Stimulated activated CD4-positive, alpha-beta T cell treated with anti-CD3 and anti-CD28 coated beads, Interleukin-4, amount 100 ng/mL, for 48 hours (primary cell): ENCODE data around the gene TMEM98.
"Not testable (repeated sequence)": the region's sequence is repeated elsewhere in the genome, so short reads cannot be mapped to it uniquely, and the experiment has no call there.

Experiments used
- DNase-seq, 2 donors: peaks; one replicate each; pipeline ENCODE4 v3.0.0-alpha.2; 2020; ENCODE audit warnings: low read depth in 2 of 2

Gene TMEM98

GRCh38 chr17:32943206-32943605 lies 15.3 kb downstream of the TMEM98 start:
- DNase-seq = no peak

- DNase-seq = no peak
These were observed 15.8 kb downstream of the TMEM98 start for GRCh38 chr17:32943647-32944191.

- DNase-seq = no peak
These were observed 16.5 kb downstream of the TMEM98 start for GRCh38 chr17:32944248-32945020.

- DNase-seq = no peak
These were observed 18.6 kb downstream of the TMEM98 start for GRCh38 chr17:32946375-32947135.

GRCh38 chr17:32947736-32948135 lies 19.8 kb downstream of the TMEM98 start:
- DNase-seq = no peak

- DNase-seq = no peak
These were observed 21.2 kb downstream of the TMEM98 start for GRCh38 chr17:32949181-32949580.

- not testable (repeated sequence) for DNase-seq
These were observed 24.5 kb downstream of the TMEM98 start for GRCh38 chr17:32952491-32952890.

GRCh38 chr17:32953045-32953444 lies 25.1 kb downstream of the TMEM98 start:
- DNase-seq = no peak

GRCh38 chr17:32953857-32954256 lies 25.9 kb downstream of the TMEM98 start:
- DNase-seq = no peak

GRCh38 chr17:32954477-32954876 lies 26.5 kb downstream of the TMEM98 start:
- DNase-seq = no peak

GRCh38 chr17:32955155-32955554 lies 27.2 kb downstream of the TMEM98 start:
- no peak for DNase-seq

GRCh38 chr17:32956240-32956970 lies 28.5 kb downstream of the TMEM98 start:
- no peak for DNase-seq

- DNase-seq = no peak
These were observed 30.5 kb downstream of the TMEM98 start for GRCh38 chr17:32958418-32958817.

GRCh38 chr17:32960815-32961214 lies 32.9 kb downstream of the TMEM98 start:
- no peak for DNase-seq

- DNase-seq = no peak
These were observed 34.4 kb downstream of the TMEM98 start for GRCh38 chr17:32962320-32962711.

GRCh38 chr17:32964541-32964940 lies 36.6 kb downstream of the TMEM98 start:
- no peak for DNase-seq

GRCh38 chr17:32969231-32969630 lies 41.3 kb downstream of the TMEM98 start:
- not testable (repeated sequence) for DNase-seq

- DNase-seq = no peak
These were observed 42.3 kb downstream of the TMEM98 start for GRCh38 chr17:32970281-32970680.

- DNase-seq = peak in 1 of 2 donors; percentile 11
These were observed 43.2 kb downstream of the TMEM98 start for GRCh38 chr17:32971171-32971570.

GRCh38 chr17:32976131-32976530 lies 48.2 kb downstream of the TMEM98 start:
- DNase-seq = no peak

- DNase-seq = no peak
These were observed 48.7 kb downstream of the TMEM98 start for GRCh38 chr17:32976605-32977004.

- DNase-seq = no peak
These were observed 52.3 kb downstream of the TMEM98 start for GRCh38 chr17:32980230-32980629.
